ENCODE data around the gene PPWD1. TPM values are rescaled to one million over a fixed set of nuclear protein-coding genes. Genes with fewer than 3 reads are reported as not detected.

Gene PPWD1
- total RNA-seq, 4 donors from 2014 or later = 39.1 to 80.3 (median 55.9) TPM

GRCh38 chr5:65556181-65556580 is 6.9 kb upstream of the PPWD1 start:
- intact Hi-C loops (cut with DNase I) = no loop called here
- Histone ChIP-seq H3K4me3 (replicated peaks in 1 of 3) (no peak overlapping the region), H3K27me3 (no peaks in the 10 kb centered on the region), H3K4me1 (no peaks in the 10 kb centered on the region), H3K27ac (no peak overlapping the region), H3K36me3 (no peaks in the 10 kb centered on the region), H3K9me3 (no peaks in the 10 kb centered on the region)
- 86 to 93% methylated on average over 2 of the region's 2 CpGs for WGBS, 2 donors
- DNase-seq = no peak
- no peak for TF ChIP-seq CTCF (IDR thresholded peaks at IDR 0.05)
- TF ChIP-seq POLR2A (IDR thresholded peaks at IDR 0.05) = no peak

GRCh38 chr5:65556718-65557117 is 6.4 kb upstream of the PPWD1 start:
- intact Hi-C loops (cut with DNase I) = no loop called here
- no peaks in the 10 kb centered on the region for H3K36me3 ChIP-seq

GRCh38 chr5:65563777-65564176 is 681 bp downstream of the PPWD1 start:
- no peaks in the 10 kb centered on the region for H3K27me3 ChIP-seq
- H3K27ac ChIP-seq = peak overlapping the region in 1 of 3 donors; percentile 88
- H3K4me1 ChIP-seq = peaks cover 11 to 12% of the 10 kb centered on the region in 2 donors
- intact Hi-C loops (cut with DNase I) = no loop called here
- 5 to 9% methylated on average over 11 of the region's 11 CpGs for WGBS, 2 donors
- no peaks in the 10 kb centered on the region for H3K9me3 ChIP-seq
- peak overlapping the region; percentile 66 to 75 (median 72) for H3K4me3 ChIP-seq (replicated peaks in 1 of 3)
- DNase-seq = no peak
- no peaks in the 10 kb centered on the region for H3K36me3 ChIP-seq
- TF ChIP-seq CTCF (IDR thresholded peaks at IDR 0.05) (no peak), POLR2A (IDR thresholded peaks at IDR 0.05) (no peak)

More at GRCh38 chr5:65556718-65557117, 6.4 kb upstream of the PPWD1 start:
- no peaks in the 10 kb centered on the region for H3K27me3 ChIP-seq
- 96% methylated on average over 3 of the region's 3 CpGs for WGBS, 2 donors
- TF ChIP-seq POLR2A (IDR thresholded peaks at IDR 0.05) (no peak), CTCF (IDR thresholded peaks at IDR 0.05) (no peak)
- H3K4me3 ChIP-seq (replicated peaks in 1 of 3) = no peak overlapping the region
- H3K4me1 ChIP-seq = no peaks in the 10 kb centered on the region
- H3K27ac ChIP-seq = no peak overlapping the region
- DNase-seq = no peak
- no peaks in the 10 kb centered on the region for H3K9me3 ChIP-seq

- Histone ChIP-seq H3K4me3 (replicated peaks in 1 of 3) (no peak overlapping the region), H3K9me3 (no peaks in the 10 kb centered on the region), H3K36me3 (peaks cover 0 to 3% of the 10 kb centered on the region in 2 donors), H3K27ac (no peak overlapping the region), H3K4me1 (peaks cover 11 to 12% of the 10 kb centered on the region in 2 donors), H3K27me3 (no peaks in the 10 kb centered on the region)
- WGBS, 2 donors = 85 to 88% methylated on average over 5 of the region's 5 CpGs
- DNase-seq = no peak
- intact Hi-C loops (cut with DNase I) = no loop called here
- TF ChIP-seq CTCF (IDR thresholded peaks at IDR 0.05) (no peak), POLR2A (IDR thresholded peaks at IDR 0.05) (no peak)
Observed at GRCh38 chr5:65566505-65566904, 3.4 kb downstream of the PPWD1 start.

- 94% methylated on average over 2 of the region's 2 CpGs for WGBS, 2 donors
- intact Hi-C loops (cut with DNase I) = no loop called here
- H3K9me3 ChIP-seq = no peaks in the 10 kb centered on the region
- TF ChIP-seq POLR2A (IDR thresholded peaks at IDR 0.05) (no peak), CTCF (IDR thresholded peaks at IDR 0.05) (no peak)
- no peaks in the 10 kb centered on the region for H3K27me3 ChIP-seq
- H3K36me3 ChIP-seq = peaks cover 0 to 11% of the 10 kb centered on the region in 2 donors
- H3K4me1 ChIP-seq = no peaks in the 10 kb centered on the region
- no peak overlapping the region for H3K27ac ChIP-seq
- H3K4me3 ChIP-seq (replicated peaks in 1 of 3) = no peak overlapping the region
- no peak for DNase-seq
Observed at GRCh38 chr5:65570598-65571226, 7.6 kb downstream of the PPWD1 start.
